ENCODE measurements around the gene TAF6.

Gene TAF6

GRCh38 chr7:100107890-100108289 lies 11.3 kb downstream of the TAF6 start:
- DNase-seq (ENCODE audit: low read depth): no peak
- no peak overlapping the region for H3K4me3 ChIP-seq (ENCODE audit: low read depth, low read length)
- TF ChIP-seq CTCF (IDR thresholded peaks at IDR 0.05; ENCODE audit: control insufficient read depth, extremely low read depth, insufficient read depth): no peak

GRCh38 chr7:100107125-100107737 lies 11.9 kb downstream of the TAF6 start:
- no peak for TF ChIP-seq CTCF (IDR thresholded peaks at IDR 0.05; ENCODE audit: control insufficient read depth, extremely low read depth, insufficient read depth)
- DNase-seq (ENCODE audit: low read depth): no peak
- no peak overlapping the region for H3K4me3 ChIP-seq (ENCODE audit: low read depth, low read length)

- TF ChIP-seq CTCF (IDR thresholded peaks at IDR 0.05; ENCODE audit: control insufficient read depth, extremely low read depth, insufficient read depth): no peak
- no peak for DNase-seq (ENCODE audit: low read depth)
- H3K4me3 ChIP-seq (ENCODE audit: low read depth, low read length): no peak overlapping the region
Measured at GRCh38 chr7:100106633-100107032, 12.5 kb downstream of the TAF6 start.

- H3K4me3 ChIP-seq (ENCODE audit: low read depth, low read length): no peak overlapping the region
- no peak for DNase-seq (ENCODE audit: low read depth)
- TF ChIP-seq CTCF (IDR thresholded peaks at IDR 0.05; ENCODE audit: control insufficient read depth, extremely low read depth, insufficient read depth): no peak
Measured at GRCh38 chr7:100105534-100105933, 13.6 kb downstream of the TAF6 start.

GRCh38 chr7:100102950-100103840 lies 16.0 kb downstream of the TAF6 start:
- no peak for DNase-seq (ENCODE audit: low read depth)
- TF ChIP-seq CTCF (IDR thresholded peaks at IDR 0.05; ENCODE audit: control insufficient read depth, extremely low read depth, insufficient read depth): no peak
- H3K4me3 ChIP-seq (ENCODE audit: low read depth, low read length): peak overlapping the region; percentile 64

- peak; percentile 96 for DNase-seq (ENCODE audit: low read depth)
- peak within 1 kb of the TSS; percentile 64 for H3K4me3 ChIP-seq (ENCODE audit: low read depth, low read length)
- no peak for TF ChIP-seq CTCF (IDR thresholded peaks at IDR 0.05; ENCODE audit: control insufficient read depth, extremely low read depth, insufficient read depth)
Measured at GRCh38 chr7:100101016-100101862, 17.9 kb downstream of the TAF6 start, which contains the start of the genes AP4M1 and MCM7. AP4M1 (plus strand) TSS chr7:100101643; CDS start chr7:100101715, 72 bp downstream. MCM7 (minus strand) TSS chr7:100101397; CDS start chr7:100101294, 103 bp downstream.

All from LNCaP clone FGC (cell line).